Measurements from ENCODE around the gene NEXN.

The NEXN gene

DNA sequence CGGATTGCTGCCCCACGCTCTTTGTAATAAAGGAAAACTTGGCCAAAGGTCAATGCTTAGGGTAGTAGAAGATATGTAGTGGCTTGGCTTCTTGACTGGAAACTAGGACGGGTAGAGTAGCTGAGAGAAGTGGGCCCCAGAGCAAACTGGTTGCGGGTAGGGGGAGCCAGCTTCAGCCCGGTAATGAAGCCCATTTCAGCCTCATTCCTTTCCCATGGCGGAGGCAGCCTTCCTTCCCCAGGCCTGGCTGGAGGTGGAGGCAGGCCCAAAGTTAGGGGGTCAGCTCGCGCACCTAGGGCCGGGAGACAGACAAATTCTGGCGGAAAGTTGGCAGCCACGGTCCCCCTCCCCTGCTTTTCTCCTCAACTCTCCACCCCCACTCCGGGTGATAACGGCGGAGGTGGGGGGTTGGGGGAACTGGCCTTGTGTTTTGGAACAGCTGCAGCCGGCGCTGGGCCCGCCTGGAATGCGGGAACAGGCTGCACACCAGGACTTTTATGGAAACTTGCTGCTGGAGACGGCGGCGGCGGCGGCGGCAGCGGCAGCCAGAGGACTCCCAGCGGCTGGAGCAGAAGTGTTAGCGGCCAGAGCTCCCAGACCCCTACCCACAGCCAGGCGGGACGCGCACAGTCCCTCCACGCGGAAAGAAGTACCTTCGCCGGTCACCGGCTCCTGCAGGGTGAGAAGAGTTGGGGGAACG lies at the start of gene NEXN:
NEXN (plus strand) TSS at position 544 of the 700 bp plus-strand sequence. CDS start 27,483 bp downstream, outside the sequence.
- no peaks in the 10 kb centered on the region; the same call in 1 of the 2 replicates for H3K4me1 ChIP-seq (ENCODE audit: insufficient read depth, low read length)
- H3K36me3 ChIP-seq (ENCODE audit: insufficient read depth, low read length), result no peaks in the 10 kb centered on the region
- no peaks in the 10 kb centered on the region for H3K9me3 ChIP-seq (ENCODE audit: control insufficient read depth, insufficient read depth, low read length)
- peak within 1 kb of the TSS; percentile 88 for H3K9ac ChIP-seq (ENCODE audit: low read depth, low read length)

DNA sequence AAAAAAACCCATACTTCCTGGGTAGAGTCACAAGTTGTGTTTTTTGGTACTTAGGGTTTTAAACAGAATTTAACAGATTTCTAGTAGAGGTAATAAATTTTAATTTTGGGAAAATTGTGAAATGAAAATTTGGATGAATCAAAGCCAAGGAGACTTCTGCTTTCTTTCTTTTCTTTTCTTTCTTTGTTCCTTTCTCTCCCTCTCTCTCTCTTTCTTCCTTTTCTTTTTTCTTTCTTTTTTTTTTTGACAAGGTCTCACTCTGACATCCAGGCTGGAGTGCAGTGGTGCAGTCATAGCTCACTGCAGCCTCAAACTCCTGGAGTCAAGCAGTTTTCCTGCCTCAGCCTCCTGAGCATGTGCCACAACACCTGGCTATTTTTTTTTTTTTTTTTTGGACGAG lies 46.9 kb upstream of the NEXN start:
- Histone ChIP-seq H3K36me3 (ENCODE audit: insufficient read depth, low read length) (no peaks in the 10 kb centered on the region), H3K9me3 (ENCODE audit: control insufficient read depth, insufficient read depth, low read length) (no peaks in the 10 kb centered on the region), H3K9ac (ENCODE audit: low read depth, low read length) (no peak overlapping the region), H3K4me1 (ENCODE audit: insufficient read depth, low read length) (no peaks in the 10 kb centered on the region; the same call in 1 of the 2 replicates)

DNA sequence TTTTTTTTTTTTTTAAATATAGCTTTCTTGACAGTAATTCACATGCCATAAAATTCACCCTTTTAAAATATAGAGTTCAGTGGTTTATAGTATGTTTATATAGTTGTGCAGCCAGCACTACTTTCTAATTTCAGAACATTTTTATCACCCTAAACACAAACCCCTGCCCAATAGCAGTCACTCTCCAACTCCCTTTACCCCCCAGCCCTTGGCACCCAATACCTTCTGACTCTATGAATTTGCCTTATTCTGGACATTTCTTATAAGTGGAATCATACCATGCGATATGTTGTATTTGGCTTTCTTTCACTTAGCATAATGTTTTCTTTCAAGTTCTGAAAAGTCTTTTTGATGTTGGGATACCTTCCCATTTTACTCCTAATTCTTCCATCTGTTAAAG lies 42.5 kb upstream of the NEXN start:
- Histone ChIP-seq H3K9me3 (ENCODE audit: control insufficient read depth, insufficient read depth, low read length) (no peaks in the 10 kb centered on the region), H3K36me3 (ENCODE audit: insufficient read depth, low read length) (no peaks in the 10 kb centered on the region), H3K9ac (ENCODE audit: low read depth, low read length) (no peak overlapping the region), H3K4me1 (ENCODE audit: insufficient read depth, low read length) (no peaks in the 10 kb centered on the region)

DNA sequence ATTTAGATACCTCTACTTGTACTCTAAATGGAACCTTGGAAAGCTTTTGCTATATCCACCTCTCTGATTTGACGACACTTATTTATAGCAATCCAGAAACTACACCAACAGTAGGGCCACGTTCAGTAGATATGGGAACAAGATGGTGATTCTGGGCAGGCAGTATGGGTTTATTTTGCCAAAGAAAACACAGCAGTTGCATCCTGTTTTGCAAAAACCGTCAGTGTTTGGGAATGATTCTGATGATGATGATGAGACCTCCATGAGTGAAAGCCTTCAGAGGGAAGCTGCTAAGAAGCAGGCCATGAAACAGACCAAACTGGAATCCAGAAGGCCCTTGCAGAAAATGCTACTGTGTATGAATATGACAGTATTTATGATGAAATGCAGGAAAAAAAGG lies 41.5 kb upstream of the NEXN start:
- no peaks in the 10 kb centered on the region for H3K4me1 ChIP-seq (ENCODE audit: insufficient read depth, low read length)
- no peaks in the 10 kb centered on the region for H3K9me3 ChIP-seq (ENCODE audit: control insufficient read depth, insufficient read depth, low read length)
- H3K36me3 ChIP-seq (ENCODE audit: insufficient read depth, low read length), result no peaks in the 10 kb centered on the region
- no peak overlapping the region for H3K9ac ChIP-seq (ENCODE audit: low read depth, low read length)

DNA sequence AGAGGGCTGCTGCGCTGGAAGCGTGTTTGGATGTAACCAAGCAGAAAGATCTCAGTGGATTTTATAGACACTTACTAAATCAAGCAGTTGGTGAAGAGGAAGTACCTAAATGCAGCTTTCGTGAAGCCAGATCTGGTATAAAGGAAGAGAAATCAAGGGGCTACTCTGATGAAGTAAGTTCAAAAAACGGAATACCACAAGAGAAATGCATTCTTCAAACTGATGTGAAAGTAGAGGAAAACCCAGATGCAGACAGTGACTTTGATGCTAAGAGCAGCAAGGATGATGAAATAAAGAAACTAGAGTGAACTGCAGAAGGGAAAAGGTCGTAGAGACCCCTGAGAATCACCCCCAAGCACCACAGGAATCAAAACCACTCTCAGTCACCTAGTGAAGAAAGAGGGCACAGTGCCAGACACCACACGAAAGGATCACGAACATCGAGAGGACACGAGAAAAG lies 40.8 kb upstream of the NEXN start:
- Histone ChIP-seq H3K4me1 (ENCODE audit: insufficient read depth, low read length) (no peaks in the 10 kb centered on the region), H3K9ac (ENCODE audit: low read depth, low read length) (no peak overlapping the region), H3K36me3 (ENCODE audit: insufficient read depth, low read length) (no peaks in the 10 kb centered on the region), H3K9me3 (ENCODE audit: control insufficient read depth, insufficient read depth, low read length) (no peaks in the 10 kb centered on the region)

DNA sequence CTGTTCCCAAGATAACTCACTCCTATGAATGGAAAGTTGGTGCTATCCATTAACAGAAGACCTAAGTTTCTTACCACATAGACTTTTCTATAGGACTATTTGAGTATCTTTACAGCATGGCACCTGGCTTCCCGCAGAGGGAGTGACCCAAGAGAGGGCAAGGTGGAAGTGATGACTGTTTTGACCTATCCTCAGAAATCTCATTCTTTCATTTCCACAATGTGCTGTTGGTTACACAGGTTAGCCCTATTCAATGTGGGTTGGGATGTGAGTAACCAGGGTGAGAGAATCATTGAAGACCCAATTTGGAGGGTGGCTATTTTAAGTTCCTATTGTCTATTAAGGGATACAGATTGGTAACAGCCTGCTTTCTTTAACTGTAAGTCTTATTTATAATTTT lies 38.3 kb upstream of the NEXN start:
- Histone ChIP-seq H3K9me3 (ENCODE audit: control insufficient read depth, insufficient read depth, low read length) (no peaks in the 10 kb centered on the region), H3K9ac (ENCODE audit: low read depth, low read length) (no peak overlapping the region), H3K36me3 (ENCODE audit: insufficient read depth, low read length) (no peaks in the 10 kb centered on the region), H3K4me1 (ENCODE audit: insufficient read depth, low read length) (no peaks in the 10 kb centered on the region)

DNA sequence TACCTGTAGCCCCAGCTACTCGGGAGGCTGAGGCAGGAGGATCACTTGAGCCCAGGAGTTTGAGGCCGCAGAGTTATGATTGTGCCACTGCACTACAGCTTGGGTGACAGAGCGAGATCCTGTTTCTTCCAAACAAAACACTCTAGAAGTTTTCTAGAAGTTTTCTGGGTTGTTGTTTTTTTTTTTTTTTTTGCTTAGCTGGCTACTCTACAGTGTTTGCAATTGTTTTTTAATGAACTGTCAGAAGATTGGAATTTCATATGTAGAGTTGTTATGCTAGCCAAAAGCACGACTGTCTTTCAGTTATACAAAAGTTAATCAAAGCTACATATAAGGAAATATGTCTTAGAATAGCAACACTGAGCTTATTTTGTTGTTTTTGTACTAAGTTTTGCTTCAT lies 30.9 kb upstream of the NEXN start:
- H3K4me1 ChIP-seq (ENCODE audit: insufficient read depth, low read length), result no peaks in the 10 kb centered on the region
- H3K9ac ChIP-seq (ENCODE audit: low read depth, low read length), result no peak overlapping the region
- H3K9me3 ChIP-seq (ENCODE audit: control insufficient read depth, insufficient read depth, low read length), result 0 out of 2 replicates have a peak, but pooled peaks cover 2% of the 10 kb centered on the region
- H3K36me3 ChIP-seq (ENCODE audit: insufficient read depth, low read length), result no peaks in the 10 kb centered on the region

DNA sequence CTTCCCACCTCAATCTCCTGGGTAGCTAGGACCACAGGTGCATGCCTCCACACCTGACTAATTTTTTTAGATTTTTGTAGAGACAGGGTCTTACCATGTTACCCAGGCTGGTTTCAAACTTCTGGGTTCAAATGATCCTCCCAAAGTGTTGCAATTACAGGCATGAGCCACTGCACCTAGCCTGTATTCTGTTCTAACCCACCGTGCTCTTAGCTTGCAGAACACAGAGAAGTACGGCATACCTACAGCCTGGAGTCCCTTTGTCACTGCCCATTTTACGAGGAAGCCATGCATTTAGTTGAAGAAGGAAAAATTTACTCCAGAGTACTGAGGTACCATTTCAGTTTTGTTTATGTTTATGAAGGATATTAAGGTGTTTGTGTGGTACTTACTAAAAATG lies 29.7 kb upstream of the NEXN start:
- H3K36me3 ChIP-seq (ENCODE audit: insufficient read depth, low read length), result no peaks in the 10 kb centered on the region
- 0 out of 2 replicates have a peak, but pooled peaks cover 2% of the 10 kb centered on the region for H3K9me3 ChIP-seq (ENCODE audit: control insufficient read depth, insufficient read depth, low read length)
- no peak overlapping the region for H3K9ac ChIP-seq (ENCODE audit: low read depth, low read length)
- H3K4me1 ChIP-seq (ENCODE audit: insufficient read depth, low read length), result no peaks in the 10 kb centered on the region

DNA sequence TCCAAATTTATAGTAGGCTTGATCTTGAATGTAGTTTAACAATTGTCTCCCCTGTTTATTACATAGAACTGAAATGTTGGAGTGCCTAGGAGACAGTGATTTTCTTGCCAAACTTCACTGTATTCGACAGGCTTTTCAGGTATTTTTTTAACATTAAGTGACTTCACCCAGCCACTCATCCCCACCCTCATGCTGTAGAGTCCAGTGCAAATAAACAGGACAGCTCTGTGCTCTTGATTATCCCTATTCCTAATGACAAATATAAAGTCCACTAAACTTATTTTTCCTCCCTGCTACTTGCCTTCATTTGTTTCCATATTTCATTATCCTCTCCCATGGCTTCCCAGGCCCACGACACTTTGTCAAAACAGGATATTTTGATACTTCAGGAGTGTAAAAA lies 29.2 kb upstream of the NEXN start:
- H3K36me3 ChIP-seq (ENCODE audit: insufficient read depth, low read length), result no peaks in the 10 kb centered on the region
- H3K9ac ChIP-seq (ENCODE audit: low read depth, low read length), result no peak overlapping the region

DNA sequence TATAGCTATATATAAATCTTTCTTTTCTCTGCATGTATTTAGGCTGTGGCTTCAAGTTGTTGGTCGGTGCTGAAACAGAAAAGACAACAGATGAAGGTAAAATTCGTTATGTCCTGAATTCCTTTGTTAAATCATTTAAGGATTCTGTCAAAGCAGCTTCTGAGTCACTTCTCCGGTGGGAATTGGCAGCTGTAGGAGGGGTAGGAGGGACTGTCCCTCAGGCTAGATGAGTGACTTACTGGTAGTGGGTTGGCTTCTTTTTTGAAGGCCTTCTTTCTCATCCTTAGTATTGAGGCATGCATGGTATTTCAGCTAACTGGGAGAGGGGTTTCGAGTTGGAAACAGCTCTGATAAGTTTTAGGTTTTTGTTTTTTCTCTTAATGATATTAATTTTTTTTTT lies 22.1 kb upstream of the NEXN start:
- Histone ChIP-seq H3K36me3 (ENCODE audit: insufficient read depth, low read length) (no peaks in the 10 kb centered on the region; the same call in 1 of the 2 replicates), H3K9me3 (ENCODE audit: control insufficient read depth, insufficient read depth, low read length) (no peaks in the 10 kb centered on the region), H3K4me1 (ENCODE audit: insufficient read depth, low read length) (peaks cover 4% of the 10 kb centered on the region; the same call in 1 of the 2 replicates), H3K9ac (ENCODE audit: low read depth, low read length) (no peak overlapping the region)

More for the DNA sequence above, 29.2 kb upstream of the NEXN start:
- Histone ChIP-seq H3K4me1 (ENCODE audit: insufficient read depth, low read length) (no peaks in the 10 kb centered on the region), H3K9me3 (ENCODE audit: control insufficient read depth, insufficient read depth, low read length) (0 out of 2 replicates have a peak, but pooled peaks cover 2% of the 10 kb centered on the region)

DNA sequence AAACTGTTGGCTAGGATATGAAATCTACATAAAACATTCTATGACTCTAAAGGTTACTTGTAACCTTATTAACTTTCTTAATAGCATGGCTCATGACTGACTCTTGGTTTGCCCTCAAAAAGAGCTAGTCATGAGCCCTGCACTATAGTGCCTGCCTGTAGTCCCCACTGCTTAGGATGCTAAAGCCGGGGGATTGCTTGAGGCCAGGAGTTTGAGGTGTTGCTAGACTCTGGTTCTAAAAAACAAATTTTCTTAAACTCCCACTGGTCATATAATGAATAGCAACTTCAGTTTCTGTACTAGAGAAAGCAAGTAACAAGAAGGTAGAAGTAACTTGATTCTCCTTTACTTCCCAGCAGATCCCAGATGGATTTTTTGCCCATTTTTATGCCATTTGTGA lies 15.8 kb upstream of the NEXN start:
- Histone ChIP-seq H3K9ac (ENCODE audit: low read depth, low read length) (no peak overlapping the region), H3K4me1 (ENCODE audit: insufficient read depth, low read length) (no peaks in the 10 kb centered on the region), H3K36me3 (ENCODE audit: insufficient read depth, low read length) (no peaks in the 10 kb centered on the region), H3K9me3 (ENCODE audit: control insufficient read depth, insufficient read depth, low read length) (no peaks in the 10 kb centered on the region)

DNA sequence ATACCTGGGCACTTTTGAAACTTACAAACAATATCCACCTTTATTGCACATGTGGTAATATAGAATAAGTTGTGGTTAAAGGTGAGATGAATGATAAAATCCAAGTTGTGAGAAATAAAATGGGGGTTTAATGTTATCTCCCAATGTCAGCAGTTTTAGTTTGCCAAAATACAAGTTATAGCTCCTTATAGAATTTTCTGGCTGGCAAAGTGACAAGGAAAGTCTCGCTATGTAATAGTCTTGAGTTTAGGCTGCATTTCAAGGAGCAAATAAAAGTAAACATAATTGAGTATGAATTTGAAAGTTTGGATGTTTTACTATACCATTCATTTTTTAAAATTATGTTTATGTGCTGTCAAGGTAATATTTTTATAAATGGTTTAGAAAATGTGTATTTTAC lies 15.0 kb upstream of the NEXN start:
- Histone ChIP-seq H3K9ac (ENCODE audit: low read depth, low read length) (no peak overlapping the region), H3K36me3 (ENCODE audit: insufficient read depth, low read length) (no peaks in the 10 kb centered on the region), H3K9me3 (ENCODE audit: control insufficient read depth, insufficient read depth, low read length) (no peaks in the 10 kb centered on the region), H3K4me1 (ENCODE audit: insufficient read depth, low read length) (no peaks in the 10 kb centered on the region)

DNA sequence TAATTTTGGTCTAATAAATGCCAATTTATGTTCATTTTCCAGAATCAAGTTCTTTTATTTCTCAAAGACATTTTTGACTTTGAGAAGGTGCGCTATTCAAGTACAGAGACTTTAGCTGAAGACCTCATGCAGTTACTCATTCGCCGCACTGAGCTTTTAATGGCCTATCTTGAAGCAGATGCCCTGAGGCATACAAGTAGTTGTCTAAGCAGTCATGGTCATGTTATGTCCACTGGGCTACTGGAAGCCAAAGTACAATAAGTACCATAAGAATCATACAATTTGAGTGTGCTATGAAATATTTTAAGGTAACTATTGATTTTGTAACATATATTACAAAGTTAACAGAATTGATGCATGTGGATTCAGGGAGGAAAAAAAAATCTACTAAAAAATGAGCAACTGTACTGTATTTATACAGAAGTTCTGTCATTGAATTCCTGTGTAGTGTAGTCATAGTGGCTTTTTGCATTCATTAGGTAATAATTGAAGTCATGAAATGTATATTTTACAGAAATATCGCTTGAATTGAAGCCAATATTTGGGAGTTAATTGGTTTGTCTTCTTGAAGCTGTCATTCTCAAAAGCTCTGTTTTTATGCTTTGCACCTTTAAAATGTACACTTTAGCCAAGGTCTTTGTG lies 13.5 kb upstream of the NEXN start:
- H3K4me1 ChIP-seq (ENCODE audit: insufficient read depth, low read length), result no peaks in the 10 kb centered on the region
- H3K9ac ChIP-seq (ENCODE audit: low read depth, low read length), result no peak overlapping the region
- H3K9me3 ChIP-seq (ENCODE audit: control insufficient read depth, insufficient read depth, low read length), result no peaks in the 10 kb centered on the region
- no peaks in the 10 kb centered on the region for H3K36me3 ChIP-seq (ENCODE audit: insufficient read depth, low read length)

DNA sequence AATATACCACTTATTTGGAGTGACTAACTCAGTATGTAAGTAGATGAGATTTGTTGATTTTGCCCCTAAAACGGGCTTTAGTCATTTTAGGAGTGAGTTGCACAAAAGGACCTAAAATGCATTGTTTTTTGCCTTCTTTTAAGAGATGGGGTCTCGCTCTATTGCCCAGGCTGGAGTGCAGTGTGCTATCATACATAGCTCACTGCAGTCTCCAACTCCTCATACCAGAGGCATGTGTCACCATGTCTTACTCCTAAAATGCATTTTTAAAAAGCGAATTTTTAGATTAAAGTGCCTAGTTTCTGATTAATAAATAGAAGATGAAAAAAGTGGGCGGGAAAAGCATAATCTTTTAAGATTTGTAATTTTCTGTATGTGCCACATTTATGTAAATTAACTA lies 11.5 kb upstream of the NEXN start:
- no peaks in the 10 kb centered on the region for H3K4me1 ChIP-seq (ENCODE audit: insufficient read depth, low read length)
- H3K9ac ChIP-seq (ENCODE audit: low read depth, low read length), result no peak overlapping the region
- no peaks in the 10 kb centered on the region for H3K9me3 ChIP-seq (ENCODE audit: control insufficient read depth, insufficient read depth, low read length)
- no peaks in the 10 kb centered on the region for H3K36me3 ChIP-seq (ENCODE audit: insufficient read depth, low read length)

DNA sequence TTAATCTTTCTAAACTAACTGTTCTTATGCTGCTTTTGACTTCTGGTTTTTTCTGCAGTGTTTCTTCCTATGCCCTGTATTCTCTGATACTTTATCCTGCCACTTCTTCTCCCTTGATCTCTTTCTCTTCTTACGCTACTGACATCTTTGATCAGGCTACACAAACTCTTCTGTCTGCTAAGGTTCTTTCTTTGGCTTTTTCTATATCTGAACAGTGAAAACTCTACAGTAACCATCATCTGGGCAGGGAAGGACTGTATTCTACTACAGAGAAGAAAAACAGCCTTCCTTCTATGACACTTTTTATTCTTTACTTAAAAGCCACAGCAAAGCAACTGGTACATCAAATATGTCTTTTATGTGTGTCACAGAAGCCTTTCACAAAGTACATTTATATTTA lies 7.4 kb upstream of the NEXN start:
- no peaks in the 10 kb centered on the region for H3K36me3 ChIP-seq (ENCODE audit: insufficient read depth, low read length)
- no peak overlapping the region for H3K9ac ChIP-seq (ENCODE audit: low read depth, low read length)

More for the DNA sequence above, 7.4 kb upstream of the NEXN start:
- Histone ChIP-seq H3K9me3 (ENCODE audit: control insufficient read depth, insufficient read depth, low read length) (no peaks in the 10 kb centered on the region; the same call in 1 of the 2 replicates), H3K4me1 (ENCODE audit: insufficient read depth, low read length) (no peaks in the 10 kb centered on the region)
